T1000 (cell line): ENCODE measurements around the gene GPR156.
"Not testable (repeated sequence)": the region's sequence is repeated elsewhere in the genome, so short reads cannot be mapped to it uniquely, and the experiment has no call there.

Source experiments
- DNase-seq: peaks from one replicate; lab custom pipeline; 2025; ENCODE audit warnings: mixed read lengths; lab: John Stamatoyannopoulos, UW

The GPR156 gene

DNA sequence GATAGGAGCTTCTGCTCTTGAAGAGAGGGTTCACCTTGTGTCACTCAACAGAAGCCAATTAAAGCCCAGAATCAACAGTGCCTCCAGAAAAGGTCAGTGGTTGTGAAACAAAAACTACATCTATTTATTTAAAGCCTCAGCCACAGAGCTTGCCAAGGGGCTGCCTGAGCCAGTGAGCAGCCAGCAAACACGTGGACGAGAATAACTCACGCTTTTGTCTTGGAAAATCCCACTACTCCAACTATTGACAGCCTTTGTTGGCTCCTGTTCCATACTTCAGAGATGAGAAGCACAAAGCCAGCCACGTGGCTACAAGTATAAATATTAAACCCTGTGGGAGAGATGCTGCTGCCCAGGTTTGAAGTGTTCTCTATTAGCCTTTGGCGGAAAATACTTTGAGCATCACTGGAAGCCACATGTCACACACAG lies 10.3 kb downstream of the GPR156 start:
- DNase-seq, result no peak

DNA sequence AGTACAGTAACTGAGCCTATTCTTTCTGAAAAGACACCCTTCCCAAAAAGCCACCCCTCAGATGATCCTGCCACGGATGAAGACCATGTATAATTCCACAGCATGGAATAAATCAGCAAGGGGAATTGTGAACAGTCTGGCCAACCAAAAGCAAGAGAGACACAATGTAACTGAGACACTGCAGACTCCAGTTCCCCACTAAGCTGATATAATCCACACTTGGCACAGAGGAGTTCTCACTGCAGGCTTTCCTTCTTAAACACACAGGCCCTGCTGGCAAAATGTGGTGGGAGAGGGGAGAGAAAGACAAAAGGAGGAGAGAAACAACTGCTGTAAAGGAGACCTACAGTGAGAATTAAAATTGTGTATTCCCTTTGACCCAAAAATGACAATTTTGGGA lies 12.7 kb downstream of the GPR156 start:
- no peak for DNase-seq

DNA sequence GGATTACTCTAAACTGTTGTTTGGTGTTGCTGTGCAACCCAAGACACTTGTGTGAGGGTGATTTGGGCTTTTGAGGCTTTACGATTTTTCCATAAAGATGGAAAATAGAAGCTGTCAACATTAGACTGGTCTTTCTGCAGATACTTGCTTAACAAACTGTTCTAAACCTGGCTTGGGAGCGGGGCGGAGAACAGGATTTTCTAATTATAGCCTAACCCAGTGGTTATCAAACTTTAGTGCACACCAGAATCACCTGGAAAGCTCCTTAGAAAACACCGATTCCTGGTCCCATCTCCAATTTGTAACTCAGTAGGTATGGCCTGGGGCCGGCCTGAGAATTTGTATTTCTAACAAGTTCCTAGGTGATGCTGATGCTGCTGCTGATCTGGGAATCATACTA lies 19.0 kb downstream of the GPR156 start:
- no peak for DNase-seq

DNA sequence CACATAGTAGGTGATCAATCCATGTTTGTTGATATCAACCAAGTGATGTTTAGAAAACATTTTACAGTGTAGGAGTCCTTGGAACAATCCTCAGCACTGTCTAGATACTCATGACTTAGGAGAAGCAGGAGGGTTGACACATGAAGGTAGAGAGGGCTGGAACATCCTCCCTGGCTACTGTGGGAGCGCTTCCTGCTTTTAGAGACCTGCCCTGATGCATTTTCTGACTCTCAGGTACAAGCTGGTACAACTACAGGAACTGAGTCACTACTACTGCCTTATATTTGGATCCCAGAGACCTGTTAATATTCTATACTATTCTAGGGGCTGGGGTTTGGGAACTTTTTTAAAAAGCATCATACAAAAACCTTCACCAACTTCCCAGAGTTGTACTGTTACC lies 20.1 kb downstream of the GPR156 start:
- no peak for DNase-seq

DNA sequence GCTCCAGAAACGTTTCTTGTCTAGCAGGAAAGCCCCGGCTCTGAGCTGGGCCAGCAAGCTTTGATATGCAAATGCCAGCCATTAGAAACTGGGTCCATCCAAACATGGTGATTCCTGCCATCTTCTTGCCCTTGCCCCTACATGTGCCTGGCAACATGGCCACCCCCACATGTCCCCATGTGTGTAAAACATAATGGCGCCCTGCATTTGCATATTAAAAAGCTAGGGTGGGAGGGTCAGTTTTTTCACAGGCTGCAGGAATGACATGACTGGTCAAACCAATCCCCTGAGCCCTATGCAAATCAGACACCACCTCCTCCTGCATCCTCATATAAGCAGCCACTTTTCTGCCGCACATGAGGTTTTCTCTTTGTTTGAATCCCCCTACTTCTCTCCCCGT lies 21.2 kb downstream of the GPR156 start:
- no peak for DNase-seq

DNA sequence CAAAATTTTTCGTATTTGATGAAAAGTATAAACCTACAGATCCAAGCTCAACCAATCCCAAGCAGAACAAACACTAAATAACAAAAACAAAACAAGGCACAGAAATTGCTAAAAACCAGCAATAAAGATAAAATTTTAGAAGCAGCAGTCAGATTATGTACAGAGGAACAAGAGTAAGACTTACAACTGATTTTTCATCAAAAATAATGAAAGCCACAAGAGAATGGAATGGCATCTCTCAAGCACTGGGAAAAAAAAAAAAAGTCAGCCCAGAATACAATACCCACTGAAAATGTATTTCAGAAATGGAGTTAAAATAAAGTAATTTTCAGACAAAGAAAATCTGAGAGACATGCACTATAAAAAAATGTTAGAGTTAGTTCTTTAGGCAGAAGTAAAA lies 27.0 kb downstream of the GPR156 start:
- DNase-seq, result no peak

DNA sequence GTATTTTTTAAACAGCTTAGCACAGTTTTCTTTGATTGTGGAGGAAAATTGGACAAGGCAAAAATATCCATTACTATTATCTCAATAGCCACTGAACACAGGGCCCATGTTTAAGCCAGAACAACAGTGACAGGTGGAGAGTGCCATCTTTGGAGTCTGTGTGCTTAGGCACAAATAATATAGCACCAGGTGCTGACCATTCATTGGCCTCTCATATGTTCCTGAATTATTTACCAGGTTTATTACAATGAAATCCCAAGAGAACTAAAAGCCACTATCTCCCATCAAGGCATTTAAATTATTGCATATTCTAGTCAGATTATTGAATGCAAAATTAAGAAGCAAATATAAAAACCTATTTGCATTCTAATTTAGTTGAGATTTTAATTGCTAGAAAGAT lies 39.6 kb downstream of the GPR156 start:
- no peak for DNase-seq

DNA sequence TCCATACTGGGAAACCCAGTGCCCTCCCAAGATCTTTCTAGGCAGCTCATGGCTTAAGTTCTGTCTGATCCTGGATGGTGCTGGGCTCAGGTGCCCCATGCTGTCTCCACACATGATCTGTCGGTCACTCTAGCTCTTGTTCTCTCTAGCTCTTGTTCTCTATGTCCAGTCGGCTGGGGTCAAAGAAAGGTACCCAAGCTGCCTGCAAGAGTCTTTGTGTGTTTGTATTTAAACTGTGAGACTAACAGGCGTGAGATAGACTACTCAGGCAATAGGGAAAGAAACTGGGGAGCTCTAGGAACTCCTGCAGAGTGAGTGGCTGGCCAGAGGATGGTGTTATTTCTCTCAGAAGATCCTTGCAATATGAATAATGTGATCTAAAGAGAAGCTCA lies 40.2 kb downstream of the GPR156 start:
- no peak for DNase-seq

DNA sequence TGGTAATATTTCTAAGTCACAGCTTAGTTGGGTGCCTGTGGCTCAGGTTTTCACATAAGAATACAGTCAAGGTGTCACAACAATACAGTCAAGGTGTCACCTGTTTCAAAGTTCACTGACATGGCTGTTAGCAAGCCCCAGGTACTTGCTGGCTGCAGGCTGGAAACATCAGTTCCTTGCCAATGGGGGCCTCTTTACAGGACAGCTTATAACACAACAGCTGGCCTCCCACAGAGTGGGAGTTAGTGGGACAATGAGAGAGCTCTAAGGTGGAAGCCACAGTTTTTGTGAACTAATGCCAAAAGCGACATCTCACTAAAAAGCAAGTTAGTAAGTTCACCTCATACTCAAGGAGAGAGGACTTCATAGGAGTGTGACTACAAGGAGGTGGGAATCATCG lies 45.4 kb downstream of the GPR156 start:
- DNase-seq, result no peak

DNA sequence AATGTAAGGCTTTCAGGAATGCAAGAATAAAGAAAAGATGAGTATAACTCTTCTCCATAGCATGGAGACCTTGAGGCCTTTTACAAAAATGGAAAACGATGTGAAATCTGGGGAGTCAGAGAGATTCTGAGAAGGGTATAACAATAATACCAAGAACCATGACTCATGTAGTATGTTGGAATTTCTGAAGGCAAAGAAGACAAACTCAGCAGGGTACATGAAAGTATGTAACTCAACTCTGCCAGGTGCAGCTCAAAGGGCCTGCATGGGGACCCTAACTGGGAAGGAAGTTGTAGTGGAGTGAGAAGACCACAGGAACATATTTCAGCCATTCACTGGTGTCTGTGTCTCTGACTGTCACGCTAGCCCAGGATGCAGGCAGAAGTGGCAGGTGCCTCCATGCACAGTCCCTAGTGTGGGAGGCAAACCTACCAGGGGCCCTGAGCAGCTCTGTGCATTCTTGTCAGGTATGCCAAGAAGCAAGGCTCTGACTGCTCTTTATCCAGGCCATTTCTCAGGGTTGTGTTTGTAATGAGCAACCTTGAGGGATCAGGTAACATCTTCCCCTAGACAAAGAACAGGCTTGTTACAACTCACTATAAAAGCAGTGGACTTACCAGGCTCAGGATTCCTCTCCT lies 57.2 kb downstream of the GPR156 start:
- DNase-seq, result no peak

DNA sequence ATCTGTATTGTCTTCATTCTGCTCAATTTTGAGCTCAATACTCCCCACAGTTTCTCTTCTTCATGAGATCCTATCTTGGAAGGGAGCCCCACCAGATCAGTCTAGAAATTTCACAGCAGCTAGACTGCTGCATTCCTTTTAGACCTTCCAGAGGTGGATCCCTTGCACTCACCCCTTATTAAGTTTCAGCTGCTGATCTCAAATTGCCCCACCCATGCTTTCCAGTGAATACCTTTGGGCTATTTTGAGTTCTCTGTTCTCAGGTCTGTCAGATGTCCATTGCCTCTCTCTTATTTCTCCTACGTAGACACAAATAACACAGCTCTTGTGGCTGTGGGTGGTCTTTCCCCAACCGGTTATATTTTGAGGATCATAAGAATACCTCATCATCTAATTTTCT lies 60.8 kb downstream of the GPR156 start:
- DNase-seq, result no peak

DNA sequence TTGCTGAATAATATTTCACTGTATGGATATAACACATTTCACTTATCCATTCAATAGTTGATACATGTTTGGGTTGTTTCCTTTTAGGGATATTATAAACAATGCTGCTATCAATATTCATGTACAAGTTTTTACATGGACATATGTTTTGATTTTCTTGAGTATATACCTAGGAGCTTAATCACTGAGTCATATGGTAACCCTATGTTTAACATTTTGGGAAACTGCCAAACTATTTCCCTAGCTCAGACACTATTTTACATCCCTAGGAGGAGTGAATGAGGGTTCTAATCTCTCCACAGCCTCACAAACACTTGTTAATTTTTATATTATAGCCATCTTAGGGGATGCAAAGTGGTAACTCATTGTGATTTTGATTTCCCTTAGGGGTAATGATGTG lies 66.0 kb downstream of the GPR156 start:
- no peak for DNase-seq

DNA sequence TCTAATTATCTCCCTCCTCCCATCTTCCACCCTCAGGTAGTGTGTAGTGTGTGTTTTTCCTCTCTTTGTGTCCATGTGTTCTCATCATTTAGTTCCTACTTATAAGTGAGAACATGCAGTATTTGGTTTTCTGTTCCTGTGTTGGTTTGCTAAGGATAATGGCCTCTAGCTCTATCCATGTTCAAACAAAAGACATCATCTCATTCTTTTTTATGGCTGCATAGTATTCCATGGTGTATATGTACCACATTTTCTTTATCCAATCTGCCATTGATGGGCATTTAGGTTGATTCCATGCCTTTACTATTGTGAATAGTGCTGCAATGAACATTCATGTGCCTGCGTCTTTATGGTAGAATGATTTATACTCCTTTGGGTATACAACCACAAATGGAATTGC lies 68.4 kb downstream of the GPR156 start:
- not testable (repeated sequence) for DNase-seq

DNA sequence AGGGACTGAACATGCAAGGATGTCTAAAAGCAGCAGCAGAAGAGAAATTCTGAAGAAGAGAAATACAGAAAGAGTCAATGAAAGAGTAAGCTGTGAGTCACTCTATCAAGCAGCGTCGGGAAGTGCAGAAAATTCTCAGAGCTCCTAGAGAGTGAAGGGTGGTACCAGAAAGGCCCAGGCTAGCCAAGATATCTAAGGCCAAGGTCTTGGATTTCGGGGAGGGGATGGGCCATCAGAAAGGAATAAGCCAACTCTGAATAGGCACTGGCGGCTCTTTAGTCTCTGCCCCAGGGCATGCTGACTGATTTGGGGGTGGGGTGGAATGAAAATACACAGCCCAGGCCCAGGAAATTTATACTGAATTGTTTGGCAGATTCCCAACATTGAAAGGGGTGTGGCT lies 70.8 kb downstream of the GPR156 start:
- DNase-seq, result no peak

DNA sequence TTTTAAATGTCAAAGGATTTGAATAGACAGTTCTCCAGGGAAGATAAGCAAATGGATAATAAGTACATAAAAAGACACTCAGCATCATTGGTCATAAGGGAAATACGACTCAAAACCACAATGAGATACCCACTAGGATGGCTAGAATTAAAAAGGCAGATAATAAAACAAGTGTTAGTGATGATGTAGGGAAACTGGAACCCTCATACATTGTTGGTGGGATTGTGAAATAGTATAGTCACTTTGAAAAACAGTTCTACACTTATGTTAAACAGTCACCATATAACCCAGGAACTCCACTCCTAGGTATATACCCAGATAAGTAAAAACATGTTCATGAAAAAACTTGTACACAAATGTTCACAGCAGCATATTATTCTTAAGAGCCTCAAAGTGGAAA lies 72.5 kb downstream of the GPR156 start:
- DNase-seq, result no peak

DNA sequence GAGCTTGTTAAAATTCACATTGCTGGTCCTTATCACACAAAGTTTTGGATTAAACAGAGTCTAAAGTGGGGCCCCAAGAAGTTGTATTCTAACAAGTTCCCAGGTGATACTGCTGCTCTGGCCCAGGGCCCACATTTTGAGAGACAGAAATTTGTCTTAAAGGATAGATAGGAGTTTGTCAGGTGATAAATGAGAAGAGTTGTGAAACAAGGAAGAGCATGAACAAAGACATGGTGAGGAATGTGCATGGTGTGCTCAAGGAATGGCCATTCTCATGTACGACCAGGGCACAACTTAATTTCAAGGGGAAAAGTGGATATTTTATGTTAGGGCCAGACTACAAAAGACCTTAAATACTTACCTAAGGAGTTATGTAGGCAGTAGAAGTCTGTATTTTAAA lies 75.6 kb downstream of the GPR156 start:
- no peak for DNase-seq

DNA sequence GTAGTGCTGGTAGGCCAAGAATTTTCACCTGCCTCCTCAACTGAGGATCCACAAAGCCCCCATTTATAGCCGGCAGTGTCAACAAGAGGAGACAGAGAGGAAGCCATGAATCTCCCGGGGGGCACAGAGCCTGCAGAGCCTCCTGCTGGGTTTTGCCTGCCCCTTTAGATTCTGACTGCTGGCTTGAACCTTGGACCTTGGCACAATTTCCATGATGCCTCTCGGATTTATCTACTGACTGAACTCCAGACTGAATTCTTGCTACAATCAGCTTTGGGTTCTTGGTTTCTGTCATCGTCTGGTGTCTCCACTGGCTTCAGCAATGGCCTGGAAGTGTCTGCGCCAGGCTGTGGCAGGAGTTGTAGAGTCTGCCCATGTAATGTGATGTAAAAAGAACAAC lies 80.7 kb downstream of the GPR156 start:
- DNase-seq, result no peak

DNA sequence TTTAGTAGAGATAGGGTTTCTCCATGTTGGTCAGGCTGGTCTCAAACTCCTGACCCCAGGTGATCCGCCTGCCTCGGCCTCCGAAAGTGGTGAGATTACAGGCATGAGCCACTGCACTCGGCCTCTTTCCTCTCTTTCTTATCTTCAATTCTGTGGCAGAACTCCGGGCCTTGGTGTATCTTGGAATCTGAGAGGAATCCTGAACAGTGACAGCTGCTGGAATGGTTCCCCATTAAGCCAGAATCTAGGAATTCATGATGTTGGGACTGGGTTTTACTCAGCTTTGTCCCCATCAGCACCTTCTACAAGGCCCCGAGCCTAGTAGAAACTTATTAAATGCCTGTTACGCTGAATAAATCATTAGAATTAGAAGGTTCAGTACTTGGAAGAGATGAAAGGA lies 81.4 kb downstream of the GPR156 start:
- no peak for DNase-seq

DNA sequence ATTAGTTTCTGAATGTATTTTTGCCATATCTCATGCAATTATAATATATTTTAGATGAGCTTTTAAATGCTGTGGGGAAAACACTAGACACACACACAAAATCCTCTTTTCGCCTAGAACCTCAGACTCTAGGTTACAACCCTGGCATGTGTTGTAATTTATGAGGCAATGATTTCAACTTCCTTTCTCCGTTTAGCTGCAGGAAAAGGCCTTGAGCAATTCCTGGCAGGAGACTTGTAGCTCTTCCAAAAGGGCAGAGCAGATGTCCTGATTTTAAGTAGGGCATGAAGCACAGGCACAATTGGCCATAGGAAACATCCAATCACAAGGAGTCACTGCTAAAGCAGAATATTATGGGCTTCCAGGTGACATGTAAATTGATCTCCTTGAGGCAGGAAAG lies 82.0 kb downstream of the GPR156 start:
- no peak for DNase-seq

DNA sequence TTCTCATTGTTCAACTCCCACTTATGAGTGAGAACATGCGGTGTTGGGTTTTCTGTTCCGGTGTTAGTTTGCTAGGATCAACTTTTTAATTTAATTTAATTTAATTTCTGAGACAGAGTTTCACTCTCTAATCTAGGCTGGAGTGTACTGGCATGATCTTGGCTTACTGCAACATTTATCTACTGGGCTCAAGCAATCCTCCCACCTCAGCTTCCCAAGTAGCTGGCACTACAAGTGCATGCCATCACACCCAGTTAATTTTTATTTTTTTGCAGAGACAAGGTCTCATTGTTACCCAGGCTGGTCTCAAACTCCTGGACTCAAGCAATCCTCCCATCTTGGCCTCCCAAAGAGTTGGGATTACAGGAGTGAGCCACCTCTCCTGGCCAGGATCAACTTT lies 82.7 kb downstream of the GPR156 start:
- no peak for DNase-seq

DNA sequence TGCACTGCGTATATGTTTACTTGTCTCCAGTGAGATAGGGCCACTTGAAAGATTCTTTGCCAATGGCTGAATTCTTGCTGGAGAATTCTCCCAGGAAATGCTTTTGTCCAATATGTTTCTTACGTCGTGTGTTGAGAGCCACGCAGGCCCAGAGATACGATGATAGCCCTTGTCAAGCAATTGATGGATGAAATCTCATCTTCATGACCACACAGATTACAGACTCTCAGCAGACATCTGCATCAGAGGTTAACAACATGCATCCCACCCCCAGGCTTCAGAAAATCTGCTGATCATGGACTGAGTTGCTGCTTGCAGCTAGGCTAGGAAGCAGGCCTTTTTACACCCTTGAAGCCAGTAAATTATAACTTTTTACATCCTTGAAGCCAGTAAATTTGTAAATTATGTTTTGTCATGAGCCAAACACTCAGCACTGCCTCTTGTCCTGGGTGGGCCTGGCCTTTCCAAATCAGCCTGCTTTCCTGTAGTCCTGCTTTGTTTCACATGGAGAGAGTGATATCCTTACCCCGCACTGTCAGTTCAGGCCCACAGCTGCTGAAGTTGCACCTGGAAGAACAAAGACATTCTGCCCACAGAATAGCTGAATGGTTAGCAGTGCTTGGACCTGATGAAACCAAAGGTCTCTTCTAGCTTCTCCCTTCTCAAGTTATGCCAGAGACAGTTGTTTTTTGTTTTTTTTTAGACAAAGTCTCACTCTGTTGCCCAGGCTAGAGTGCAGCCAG lies 84.4 kb downstream of the GPR156 start:
- DNase-seq, result no peak

DNA sequence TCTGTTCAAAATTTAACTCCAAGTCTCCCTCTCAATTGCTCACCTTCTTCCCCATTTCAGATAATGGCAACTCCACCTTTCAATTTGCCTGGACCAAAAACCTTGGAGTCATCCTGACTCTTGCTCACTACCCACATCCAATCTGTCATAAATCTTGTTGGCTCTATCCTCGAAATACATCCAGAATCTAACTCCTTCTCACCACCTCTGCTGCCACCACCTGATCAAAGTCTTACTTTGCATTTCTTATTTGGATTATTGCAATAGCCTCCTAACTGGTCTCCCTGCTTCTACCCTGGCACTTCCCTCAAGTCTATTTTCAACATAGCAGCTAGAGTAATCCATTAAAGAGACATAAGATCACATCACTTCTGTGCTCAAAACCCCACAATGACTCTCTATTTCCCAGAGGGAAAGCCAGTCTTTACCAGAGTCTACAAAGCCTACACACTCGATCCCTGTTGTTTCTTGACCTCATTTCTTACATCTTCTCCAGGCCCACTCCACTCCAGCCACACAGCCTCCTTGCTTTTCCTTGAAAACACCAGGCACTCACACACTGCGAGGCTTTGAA lies 86.6 kb downstream of the GPR156 start:
- no peak for DNase-seq

DNA sequence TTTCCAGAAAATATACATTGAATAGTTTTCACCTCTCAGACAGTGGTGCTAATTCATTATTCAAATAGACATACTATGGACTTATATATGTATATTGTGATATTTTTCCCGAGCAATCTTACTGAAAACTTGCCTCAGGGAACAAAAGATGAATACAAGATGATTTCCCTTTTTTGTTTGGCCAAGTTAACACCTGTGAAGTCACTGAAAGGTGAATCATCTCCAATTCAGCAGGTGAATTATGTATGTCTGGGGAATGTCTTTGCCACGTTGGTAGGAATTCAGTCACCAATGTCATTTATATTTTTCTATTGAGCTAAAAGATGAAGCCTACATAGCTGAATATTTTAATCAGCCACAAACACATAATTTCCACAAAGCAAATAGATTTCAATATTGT lies 88.2 kb downstream of the GPR156 start:
- no peak for DNase-seq

DNA sequence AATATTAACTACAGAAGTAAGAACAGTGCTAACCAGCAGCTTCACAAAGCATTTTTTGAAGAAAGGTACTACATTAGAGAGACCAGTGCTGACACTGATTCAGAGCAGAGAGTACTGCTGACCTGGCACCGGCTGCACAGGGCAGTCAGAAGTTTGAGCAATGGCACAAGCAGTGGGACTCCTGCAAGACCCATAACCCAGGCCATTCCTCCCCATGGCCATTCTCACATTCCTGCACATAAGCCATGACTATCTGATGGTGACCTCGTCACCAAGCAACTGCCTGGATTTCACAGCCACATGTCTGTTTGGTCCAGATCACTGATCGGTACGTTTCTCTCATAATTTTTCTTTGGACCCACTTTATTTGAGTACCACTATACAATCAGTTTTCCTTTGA lies 88.7 kb downstream of the GPR156 start:
- no peak for DNase-seq
